Type B pancreatic cell (in vitro differentiated cells): Measurements from ENCODE around the gene ANKAR. TPM values are rescaled to one million over a fixed set of nuclear protein-coding genes. Genes with fewer than 3 reads are reported as not detected.

Experiments
- DNase-seq: peaks from one replicate; pipeline ENCODE4 v3.0.0; 2021; ENCODE audit warnings: mixed read lengths; ENCODE audit not compliant: unreplicated experiment; ENCODE audit errors: extremely low spot score
- H3K27ac Mint-ChIP-seq: 2 replicates; pipeline ENCODE4 v1.8.0; 2021; ENCODE audit warnings: mild to moderate bottlenecking, mixed read lengths
- H3K27me3 Mint-ChIP-seq: 2 replicates; pipeline ENCODE4 v1.8.0; 2021; ENCODE audit warnings: mixed read lengths
- H3K36me3 Mint-ChIP-seq: 2 replicates; pipeline ENCODE4 v1.8.0; 2021; ENCODE audit warnings: mixed read lengths
- H3K4me1 Mint-ChIP-seq: one replicate; pipeline ENCODE4 v1.8.0; 2021; ENCODE audit warnings: mixed read lengths; ENCODE audit not compliant: unreplicated experiment
- H3K4me3 Mint-ChIP-seq: 2 replicates; pipeline ENCODE4 v1.8.0; 2021; ENCODE audit warnings: mild to moderate bottlenecking, mixed read lengths
- H3K9me3 Mint-ChIP-seq: 2 replicates; pipeline ENCODE4 v1.8.0; 2021; ENCODE audit warnings: mixed read lengths
- total RNA-seq: library from RNA; stranded (reverse); gene quantifications from 2 replicates; pipeline ENCODE4 v1.2.1, GENCODE V29; 2021; ENCODE audit warnings: low replicate concordance
- TF ChIP-seq, protein P1 (sequence below): fragments of 200-600 bp; sonication (generic); conservative IDR thresholded peaks from 2 replicates; pipeline ENCODE4 v1.5.0; 2021; ENCODE audit warnings: antibody characterized with exemption, mild to moderate bottlenecking

ANKAR gene
- total RNA-seq, 1 donor from 2014 or later, result 6.5 TPM

DNA sequence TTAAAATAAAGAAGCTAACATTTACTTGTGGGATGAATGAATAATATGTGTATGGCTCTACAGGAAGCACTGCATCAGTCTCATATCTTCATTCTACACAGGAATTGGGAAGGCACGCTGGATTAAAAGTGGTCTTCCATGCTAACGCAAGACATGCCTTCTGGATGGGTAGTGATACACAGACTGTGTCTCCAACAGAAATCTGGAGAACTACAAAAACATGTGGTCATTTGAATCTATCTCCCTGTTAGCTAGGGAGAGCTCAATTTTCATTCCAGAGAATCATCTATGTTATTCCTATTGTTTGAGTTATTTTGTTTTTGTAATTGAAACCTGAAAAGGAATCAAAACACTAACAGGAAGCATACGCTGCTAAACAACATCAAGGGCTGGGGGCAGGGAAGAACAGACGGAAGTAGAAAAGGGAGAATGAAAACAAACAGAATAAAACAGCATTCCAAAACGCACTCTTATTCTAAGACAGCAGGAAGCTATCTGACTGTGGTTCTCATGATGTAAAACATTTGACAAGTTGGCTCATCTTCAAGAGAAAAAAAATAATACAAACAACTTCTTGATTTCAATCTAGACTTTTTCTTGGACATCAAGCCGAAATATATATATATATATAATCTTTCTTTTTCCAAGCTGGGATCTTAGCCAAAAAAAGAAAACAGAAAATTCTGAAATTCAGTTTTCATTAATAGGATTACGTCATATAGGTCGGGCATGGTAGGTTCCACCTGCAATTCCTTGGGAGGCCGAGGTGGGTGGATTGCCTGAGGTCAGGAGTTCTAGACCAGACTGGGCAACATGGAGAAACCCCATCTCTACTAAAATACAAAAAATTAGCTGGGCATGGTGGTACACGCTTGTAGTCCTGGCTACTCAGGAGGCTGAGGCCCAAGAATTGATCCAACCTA, 44.7 kb upstream of the ANKAR start:
- no peak for DNase-seq
- no peaks in the 10 kb centered on the region for H3K27me3 Mint-ChIP-seq
- no peaks in the 10 kb centered on the region for H3K36me3 Mint-ChIP-seq
- H3K4me1 Mint-ChIP-seq, result peaks cover 10% of the 10 kb centered on the region
- H3K9me3 Mint-ChIP-seq, result no peaks in the 10 kb centered on the region
- H3K27ac Mint-ChIP-seq, result no peak overlapping the region
- no peak overlapping the region for H3K4me3 Mint-ChIP-seq
- TF ChIP-seq, protein P1, sequence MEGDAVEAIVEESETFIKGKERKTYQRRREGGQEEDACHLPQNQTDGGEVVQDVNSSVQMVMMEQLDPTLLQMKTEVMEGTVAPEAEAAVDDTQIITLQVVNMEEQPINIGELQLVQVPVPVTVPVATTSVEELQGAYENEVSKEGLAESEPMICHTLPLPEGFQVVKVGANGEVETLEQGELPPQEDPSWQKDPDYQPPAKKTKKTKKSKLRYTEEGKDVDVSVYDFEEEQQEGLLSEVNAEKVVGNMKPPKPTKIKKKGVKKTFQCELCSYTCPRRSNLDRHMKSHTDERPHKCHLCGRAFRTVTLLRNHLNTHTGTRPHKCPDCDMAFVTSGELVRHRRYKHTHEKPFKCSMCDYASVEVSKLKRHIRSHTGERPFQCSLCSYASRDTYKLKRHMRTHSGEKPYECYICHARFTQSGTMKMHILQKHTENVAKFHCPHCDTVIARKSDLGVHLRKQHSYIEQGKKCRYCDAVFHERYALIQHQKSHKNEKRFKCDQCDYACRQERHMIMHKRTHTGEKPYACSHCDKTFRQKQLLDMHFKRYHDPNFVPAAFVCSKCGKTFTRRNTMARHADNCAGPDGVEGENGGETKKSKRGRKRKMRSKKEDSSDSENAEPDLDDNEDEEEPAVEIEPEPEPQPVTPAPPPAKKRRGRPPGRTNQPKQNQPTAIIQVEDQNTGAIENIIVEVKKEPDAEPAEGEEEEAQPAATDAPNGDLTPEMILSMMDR, result no peak

DNA sequence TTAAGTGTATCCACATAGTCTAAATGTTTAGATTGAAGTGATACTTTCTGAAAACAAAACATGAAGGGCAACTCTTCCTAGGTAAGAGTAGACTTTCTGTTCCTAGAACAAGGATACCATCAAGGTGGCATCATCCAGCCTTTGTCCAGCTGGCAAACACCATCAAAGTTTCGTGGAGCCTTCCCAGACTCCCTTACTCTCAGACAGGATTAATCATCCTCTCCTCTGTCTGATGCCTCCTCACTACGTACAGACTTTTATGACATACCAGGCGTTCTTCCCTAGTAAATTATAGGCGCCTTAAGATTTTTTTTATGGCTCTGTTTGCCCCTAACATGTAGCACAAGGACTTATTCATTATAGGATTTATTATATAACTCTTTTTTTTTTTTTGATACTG, 42.6 kb upstream of the ANKAR start:
- DNase-seq, result no peak
- Mint-ChIP-seq H3K27me3 (no peaks in the 10 kb centered on the region), H3K4me3 (no peak overlapping the region), H3K27ac (no peak overlapping the region), H3K9me3 (no peaks in the 10 kb centered on the region), H3K36me3 (no peaks in the 10 kb centered on the region), H3K4me1 (peaks cover 7% of the 10 kb centered on the region)
- TF ChIP-seq, protein P1, result no peak

DNA sequence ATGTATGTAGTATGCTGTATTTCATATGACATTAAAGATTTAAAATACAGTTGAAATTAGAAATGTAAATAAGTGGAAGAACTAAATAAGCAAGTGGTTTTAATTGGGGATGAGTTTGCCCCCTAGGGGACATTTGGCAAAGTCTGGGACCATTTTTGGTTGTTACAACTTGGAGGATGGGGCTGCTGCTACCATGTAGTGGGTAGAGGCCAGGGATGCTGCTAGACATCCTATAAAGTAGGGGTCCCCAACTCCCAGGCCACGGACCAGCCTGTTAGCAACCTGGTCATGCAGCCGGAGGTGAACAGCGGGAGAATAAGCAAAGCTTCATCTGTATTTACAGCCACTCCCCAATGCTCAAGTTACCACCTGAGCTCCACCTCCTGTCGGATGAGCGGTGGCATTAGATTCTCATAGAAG, 41.1 kb upstream of the ANKAR start:
- H3K9me3 Mint-ChIP-seq, result no peaks in the 10 kb centered on the region
- DNase-seq, result no peak
- TF ChIP-seq, protein P1, result peak; percentile 50
- peaks cover 7% of the 10 kb centered on the region for H3K4me1 Mint-ChIP-seq
- H3K27ac Mint-ChIP-seq, result no peak overlapping the region
- no peaks in the 10 kb centered on the region for H3K27me3 Mint-ChIP-seq
- no peaks in the 10 kb centered on the region for H3K36me3 Mint-ChIP-seq
- no peak overlapping the region for H3K4me3 Mint-ChIP-seq

DNA sequence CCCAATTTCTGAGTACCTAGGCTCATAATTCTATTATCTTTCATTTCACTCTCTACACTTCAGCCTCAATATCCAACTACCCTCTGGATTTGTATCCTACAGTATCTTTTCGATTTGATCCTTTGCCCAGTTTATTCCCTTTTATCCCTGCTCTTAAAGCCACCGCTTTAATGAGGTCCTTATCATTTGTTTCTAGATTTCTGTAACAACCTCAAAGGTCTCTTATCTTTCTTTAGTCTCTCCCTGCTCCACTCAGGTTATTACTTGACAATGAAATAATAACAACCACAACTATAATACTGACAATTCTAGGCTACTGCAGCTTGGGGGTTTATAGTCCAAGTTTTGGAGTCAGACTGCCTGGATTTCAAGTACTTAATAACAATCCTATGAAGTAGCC, 39.1 kb upstream of the ANKAR start:
- Mint-ChIP-seq H3K4me3 (no peak overlapping the region), H3K9me3 (no peaks in the 10 kb centered on the region), H3K27ac (no peak overlapping the region), H3K4me1 (peaks cover 9% of the 10 kb centered on the region), H3K36me3 (no peaks in the 10 kb centered on the region), H3K27me3 (no peaks in the 10 kb centered on the region)
- TF ChIP-seq, protein P1, result no peak
- no peak for DNase-seq

DNA sequence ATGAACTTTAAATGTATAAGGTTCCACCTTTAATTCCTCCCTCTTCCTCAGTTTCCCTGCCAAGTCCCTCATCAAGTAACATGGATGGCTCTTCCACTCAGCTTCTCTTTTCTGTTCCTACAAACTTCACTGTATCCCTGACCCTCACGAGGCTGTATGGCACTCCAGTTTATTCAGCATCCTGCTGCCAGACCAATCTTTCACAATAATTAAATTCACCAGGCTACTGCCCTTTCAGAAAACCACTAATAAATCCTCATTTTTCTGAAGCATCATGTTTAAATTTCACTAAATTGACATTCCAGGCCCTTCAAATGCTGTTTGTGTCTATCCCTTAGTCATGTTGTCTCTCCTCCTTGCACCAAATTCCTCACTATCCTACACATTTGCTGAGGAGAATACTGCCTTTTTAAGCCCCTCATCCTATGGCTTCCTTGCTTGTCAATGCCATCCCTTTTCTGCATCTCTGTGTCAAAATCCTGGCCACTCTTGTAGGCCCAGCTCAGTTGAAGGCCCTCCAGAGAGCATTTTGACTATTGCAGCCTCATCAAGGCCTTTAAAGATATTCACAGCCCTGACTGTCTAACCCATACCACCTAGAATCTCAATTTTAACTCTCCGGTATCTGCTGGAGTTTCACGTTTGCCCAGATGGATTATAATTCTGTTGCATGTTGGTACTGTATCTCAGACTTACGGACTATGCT, 36.0 kb upstream of the ANKAR start:
- no peaks in the 10 kb centered on the region for H3K9me3 Mint-ChIP-seq
- TF ChIP-seq, protein P1, result no peak
- H3K36me3 Mint-ChIP-seq, result no peaks in the 10 kb centered on the region
- peaks cover 20% of the 10 kb centered on the region for H3K4me1 Mint-ChIP-seq
- H3K4me3 Mint-ChIP-seq, result no peak overlapping the region
- H3K27me3 Mint-ChIP-seq, result no peaks in the 10 kb centered on the region
- no peak overlapping the region for H3K27ac Mint-ChIP-seq
- DNase-seq, result no peak
